ENCODE measurements around the gene KNDC1.
"Not testable (repeated sequence)": the region's sequence is repeated elsewhere in the genome, so short reads cannot be mapped to it uniquely, and the experiment has no call there.

The KNDC1 gene

DNA sequence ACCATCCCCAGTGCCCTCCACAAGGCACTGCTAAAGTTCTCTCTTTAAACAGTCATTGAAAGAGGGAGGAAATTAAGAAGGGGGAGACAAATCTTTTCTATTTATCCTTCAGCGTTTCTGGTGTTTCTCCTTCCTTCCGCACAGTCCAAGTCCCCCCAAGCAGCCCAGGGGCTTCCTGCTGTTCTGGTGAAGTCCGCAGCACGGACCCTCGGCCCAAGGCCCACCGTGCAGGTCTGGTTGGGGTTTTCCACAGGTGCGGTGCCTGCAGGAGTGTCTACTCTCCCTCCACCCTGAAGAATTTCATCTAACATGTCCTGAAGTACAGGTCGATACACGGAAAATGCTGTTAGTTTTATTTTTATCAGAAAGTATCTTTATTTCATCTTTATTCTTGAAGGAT lies 34.1 kb upstream of the KNDC1 start:
- DNase-seq: no peak

DNA sequence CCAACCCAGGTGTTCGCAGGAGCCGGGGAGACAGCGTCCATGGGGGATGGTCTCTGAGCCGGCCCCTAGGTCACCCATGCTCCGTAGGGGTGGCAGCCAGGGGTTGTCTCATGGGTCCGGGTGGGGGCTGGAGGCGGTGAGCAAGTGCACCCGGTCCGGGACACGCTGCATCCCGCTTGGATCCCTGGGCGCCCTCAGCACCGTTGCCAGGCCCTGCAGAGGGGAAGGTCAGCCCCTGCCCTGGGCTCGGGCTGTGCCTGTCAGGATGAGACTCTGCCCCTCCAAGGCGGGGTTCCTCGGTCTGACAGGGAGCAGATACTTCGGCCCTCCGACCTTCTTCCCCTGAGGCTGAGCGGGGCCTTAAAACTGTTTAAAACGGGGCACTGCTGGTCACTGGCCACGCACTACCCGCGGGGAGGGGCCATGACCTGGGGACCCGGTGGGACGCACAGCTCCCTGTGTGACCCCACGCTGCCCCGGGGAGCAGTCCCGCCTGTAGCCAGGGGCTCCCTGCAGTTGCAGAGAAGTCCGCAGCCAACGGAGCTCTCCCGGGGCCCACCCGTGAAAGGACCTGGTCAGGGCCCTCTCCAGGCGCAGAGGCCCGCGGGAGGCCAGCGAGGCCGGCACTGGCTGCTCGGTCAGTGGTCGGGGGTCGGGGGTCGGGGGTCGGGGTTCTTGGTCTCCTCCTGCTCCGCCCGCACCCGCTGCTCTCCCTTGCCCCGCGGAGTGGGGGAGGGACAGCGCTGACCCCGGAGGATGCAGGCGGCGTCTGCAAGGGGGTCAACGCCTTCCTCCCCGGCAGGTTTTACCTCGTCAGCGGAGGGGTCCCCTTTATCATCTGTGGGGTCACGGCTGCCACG lies 33.4 kb upstream of the KNDC1 start:
- DNase-seq: no peak

GRCh38 chr10:133127291-133128125 lies 32.5 kb upstream of the KNDC1 start:
- DNase-seq: no peak

- no peak for DNase-seq
Observed at GRCh38 chr10:133128126-133129070, 31.6 kb upstream of the KNDC1 start.

DNA sequence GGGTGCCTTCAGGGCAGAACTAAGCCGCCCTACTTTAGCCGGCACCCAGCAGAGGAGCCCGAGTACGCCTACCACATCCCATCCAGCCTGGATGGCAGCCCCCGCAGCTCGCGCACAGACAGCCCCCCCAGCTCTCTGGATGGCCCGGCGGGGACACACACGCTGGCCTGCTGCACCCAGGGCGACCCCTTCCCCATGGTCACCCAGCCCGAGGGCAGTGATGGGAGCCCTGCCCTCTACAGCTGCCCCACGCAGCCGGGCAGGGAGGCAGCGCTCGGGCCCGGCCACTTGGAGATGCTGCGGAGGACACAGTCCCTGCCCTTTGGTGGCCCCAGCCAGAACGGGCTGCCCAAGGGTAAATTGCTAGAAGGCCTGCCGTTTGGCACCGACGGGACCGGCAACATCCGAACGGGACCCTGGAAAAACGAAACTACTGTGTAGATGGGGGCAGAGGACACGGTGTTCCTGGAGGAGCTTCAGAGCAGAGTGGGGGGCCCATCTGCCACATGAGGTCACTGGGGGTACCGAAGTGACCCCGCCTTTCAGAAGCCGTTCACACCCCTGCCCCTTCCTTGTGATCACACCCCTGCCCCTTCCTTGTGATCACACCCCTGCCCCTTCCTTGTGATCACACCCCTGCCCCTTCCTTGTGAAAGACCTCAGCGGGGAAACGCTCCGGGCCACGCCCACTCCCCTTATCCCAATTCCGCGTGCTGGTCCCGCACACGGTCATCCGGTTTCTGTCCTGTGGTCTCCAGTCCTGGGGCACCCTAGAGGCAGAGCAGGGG lies 30.8 kb upstream of the KNDC1 start:
- no peak for DNase-seq

DNA sequence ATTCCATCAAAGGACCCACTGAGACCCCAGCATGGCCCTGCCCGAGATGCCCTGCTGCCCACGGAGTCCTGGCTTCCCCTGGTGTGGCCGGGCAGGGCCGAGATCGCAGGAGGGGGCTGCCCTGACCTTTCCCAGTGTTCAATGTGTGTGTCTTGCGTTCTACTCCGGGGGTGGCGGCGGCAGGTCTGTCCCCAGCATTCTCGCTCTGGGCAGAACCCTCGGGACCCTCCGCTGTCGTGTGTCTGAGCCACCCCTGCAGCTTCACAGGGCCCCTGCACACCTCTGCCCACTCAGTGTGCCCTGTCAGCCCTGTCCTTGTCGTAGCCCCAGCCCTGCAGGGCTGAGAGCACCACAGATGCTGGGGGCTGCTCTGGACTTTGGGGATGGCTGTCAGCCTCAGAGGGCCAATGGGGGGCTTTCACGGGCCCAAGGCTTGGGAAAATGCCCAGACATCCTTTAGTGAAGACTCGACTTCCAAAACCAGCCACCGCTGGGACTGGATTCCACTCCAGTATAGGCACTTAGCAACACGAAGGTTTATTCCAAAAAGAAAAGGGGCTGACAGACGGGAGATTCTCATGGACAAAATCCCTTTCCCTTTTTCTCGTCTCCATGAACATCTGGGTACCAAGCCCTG lies 30.0 kb upstream of the KNDC1 start:
- no peak for DNase-seq

DNA sequence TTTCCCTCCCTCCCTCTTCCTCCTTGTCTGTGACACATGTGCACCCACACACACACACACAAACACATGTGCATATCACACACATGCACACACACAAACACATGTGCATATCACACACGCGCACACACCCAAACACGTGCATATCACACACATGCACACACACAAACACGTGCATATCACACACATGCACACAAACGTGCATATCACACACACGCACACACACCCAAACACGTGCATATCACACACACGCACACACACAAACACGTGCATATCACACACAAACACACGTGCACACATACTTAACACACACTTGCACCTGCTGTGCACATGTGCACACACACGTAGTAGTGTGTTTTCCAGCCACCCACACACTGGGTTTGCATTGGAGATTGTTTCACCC lies 29.4 kb upstream of the KNDC1 start:
- DNase-seq: no peak

DNA sequence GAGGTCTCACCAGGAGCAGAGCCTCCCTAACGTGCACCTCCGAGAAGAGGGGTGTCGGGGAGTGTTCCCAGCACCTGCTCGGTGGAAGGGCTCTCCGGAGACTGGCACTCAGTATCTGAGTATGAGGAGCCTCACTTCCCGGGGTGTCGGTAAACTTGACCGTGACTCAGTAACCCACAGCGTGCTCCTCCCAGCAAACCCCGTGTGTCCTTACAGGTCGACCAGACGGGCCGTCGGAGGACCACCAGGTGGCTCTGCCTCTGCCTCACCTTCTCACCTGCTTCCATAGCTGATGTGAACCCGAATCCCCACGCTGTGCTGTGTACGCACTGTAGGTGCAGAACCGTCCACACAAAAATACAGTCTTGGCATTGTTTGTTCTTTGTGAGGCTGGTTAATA lies 29.0 kb upstream of the KNDC1 start:
- DNase-seq: no peak

- peak; percentile 6 for DNase-seq
Observed at GRCh38 chr10:133131734-133132472, 28.1 kb upstream of the KNDC1 start.

- DNase-seq: no peak
Observed at GRCh38 chr10:133132473-133133291, 27.3 kb upstream of the KNDC1 start.

DNA sequence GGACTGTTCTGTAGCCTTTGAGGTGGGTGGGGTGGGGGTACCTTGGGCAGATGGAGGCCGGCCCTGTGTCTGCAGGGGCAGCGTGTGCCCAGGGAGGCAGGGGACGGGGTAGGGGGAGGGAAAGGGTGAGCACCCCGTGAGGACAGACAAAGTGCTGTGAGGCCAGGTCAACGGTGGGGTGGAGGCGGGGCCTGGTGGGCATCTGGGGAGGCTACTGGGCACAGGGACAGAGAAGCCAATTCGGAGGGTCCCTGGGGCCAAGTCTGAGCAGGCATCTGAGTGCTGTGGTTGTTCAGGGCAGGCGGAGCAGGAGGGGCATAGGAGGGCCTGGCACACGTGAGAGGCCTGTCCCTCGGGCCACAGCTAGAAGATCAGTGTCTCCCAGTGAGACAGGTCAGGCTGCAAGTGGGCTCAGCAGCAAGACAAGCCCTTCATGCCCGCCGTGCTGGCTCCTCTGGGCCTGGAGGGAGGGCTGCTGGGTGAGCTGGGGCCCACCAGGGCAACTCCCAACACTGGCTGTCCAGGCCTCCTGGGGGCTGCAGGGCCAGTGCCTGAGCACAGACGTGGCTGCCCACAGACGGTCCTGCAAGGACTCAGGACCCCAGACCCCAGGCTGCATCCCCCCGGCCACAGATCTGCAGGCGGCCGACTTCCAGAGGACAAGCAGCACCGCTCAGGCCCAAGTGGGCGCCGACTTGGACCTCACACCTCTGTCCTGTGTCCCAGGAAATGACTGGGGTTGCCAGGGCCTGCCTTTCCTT lies 26.4 kb upstream of the KNDC1 start:
- DNase-seq: no peak

DNA sequence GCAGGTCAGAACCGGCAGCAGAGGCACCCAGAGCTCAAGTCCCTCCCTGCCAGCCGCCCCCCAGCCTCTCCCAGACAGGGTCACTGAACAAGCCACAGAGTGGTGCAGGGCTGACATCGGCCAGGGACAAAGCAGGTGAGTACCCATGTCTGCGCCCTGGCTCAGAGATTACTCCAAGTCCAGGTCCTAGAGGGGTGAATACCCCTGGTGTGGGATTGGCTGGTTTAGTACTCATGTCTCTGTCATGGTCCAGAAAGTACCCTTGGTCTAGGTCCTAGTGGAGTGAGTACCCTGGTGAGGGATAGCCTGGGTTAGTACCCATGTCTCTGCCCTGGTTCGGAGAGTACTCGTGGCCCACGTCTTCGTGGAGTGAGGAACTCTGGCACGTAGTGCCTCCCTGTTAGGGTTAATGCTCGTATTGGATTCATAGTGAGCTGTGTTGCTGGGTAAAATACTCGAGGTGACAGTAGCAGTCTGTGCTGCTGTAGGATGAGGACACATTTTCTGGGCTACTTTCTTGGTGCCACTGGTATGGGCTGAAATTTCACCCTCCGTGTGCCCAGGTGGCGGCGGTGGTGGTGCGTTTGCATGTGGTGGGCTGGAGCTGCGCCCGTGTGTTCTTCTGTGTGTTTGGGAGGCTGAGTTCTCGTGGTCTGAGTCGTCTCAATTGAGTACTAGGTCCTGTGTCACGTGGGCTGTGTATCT lies 25.5 kb upstream of the KNDC1 start:
- no peak for DNase-seq

- no peak for DNase-seq
Observed at GRCh38 chr10:133135116-133135465, 24.9 kb upstream of the KNDC1 start.

GRCh38 chr10:133137486-133138145 lies 22.4 kb upstream of the KNDC1 start:
- not testable (repeated sequence) for DNase-seq

- no peak for DNase-seq
Observed at GRCh38 chr10:133139551-133140065, 20.4 kb upstream of the KNDC1 start.

DNA sequence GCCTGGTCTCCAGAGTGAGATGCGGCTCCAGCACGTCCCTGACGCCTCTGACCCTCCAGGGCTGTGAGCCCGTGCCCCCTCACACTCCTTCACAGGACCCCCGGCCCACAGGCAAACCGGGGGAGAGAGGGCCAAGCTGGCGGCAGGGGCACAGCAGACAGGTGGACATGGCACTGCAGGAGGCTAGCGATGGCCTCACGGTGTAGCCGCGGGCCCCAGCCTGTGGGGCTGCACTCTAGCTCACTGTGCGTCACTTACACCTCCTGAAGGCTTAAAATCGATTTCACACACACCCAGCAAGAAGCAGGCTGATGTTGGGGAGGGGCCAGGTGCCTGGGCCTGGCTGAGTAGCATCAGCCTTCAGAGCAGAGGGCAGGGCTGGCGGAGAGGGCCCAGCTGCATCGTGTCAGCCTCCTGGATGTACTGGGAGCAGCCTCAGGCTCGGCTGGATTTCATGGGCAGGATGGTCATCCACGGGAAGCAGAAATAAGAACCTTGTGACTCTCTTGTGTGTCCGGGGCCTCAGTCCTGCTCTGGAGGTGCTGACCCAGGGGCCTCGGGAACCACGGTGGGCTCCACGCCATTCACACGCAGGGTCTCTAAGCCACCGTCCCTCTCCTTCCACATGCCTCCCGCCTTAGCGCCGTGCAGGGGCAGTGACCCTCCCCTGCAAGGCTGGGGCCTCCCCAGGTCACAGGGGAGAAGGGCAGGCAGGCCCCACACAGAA lies 19.4 kb upstream of the KNDC1 start:
- no peak for DNase-seq
